8988T (cell line): ENCODE results near the gene PLA2G2F.

ENCODE experiments used
- DNase-seq: peaks from one replicate; pipeline ENCODE4 v3.0.0; 2011

The PLA2G2F gene

GRCh38 chr1:20143734-20144565 lies 4.8 kb downstream of the PLA2G2F start:
- DNase-seq: no peak

GRCh38 chr1:20147846-20148570 lies 8.9 kb downstream of the PLA2G2F start:
- no peak for DNase-seq

GRCh38 chr1:20148571-20149500 lies 9.7 kb downstream of the PLA2G2F start:
- DNase-seq: no peak

GRCh38 chr1:20149601-20150325 lies 10.6 kb downstream of the PLA2G2F start:
- no peak for DNase-seq

GRCh38 chr1:20150326-20150705 lies 11.2 kb downstream of the PLA2G2F start:
- no peak for DNase-seq

GRCh38 chr1:20150969-20151368 lies 11.8 kb downstream of the PLA2G2F start:
- no peak for DNase-seq

- DNase-seq: peak; percentile 74
Measured at GRCh38 chr1:20151906-20152598, 12.9 kb downstream of the PLA2G2F start.

GRCh38 chr1:20152599-20152930 lies 13.4 kb downstream of the PLA2G2F start:
- DNase-seq: no peak

- no peak for DNase-seq
Measured at GRCh38 chr1:20153000-20153418, 13.9 kb downstream of the PLA2G2F start.

GRCh38 chr1:20154301-20154831 lies 15.2 kb downstream of the PLA2G2F start:
- DNase-seq: no peak

GRCh38 chr1:20158358-20159070 lies 19.4 kb downstream of the PLA2G2F start:
- no peak for DNase-seq

GRCh38 chr1:20160034-20160433 lies 20.9 kb downstream of the PLA2G2F start:
- DNase-seq: no peak

GRCh38 chr1:20164694-20165202 lies 25.6 kb downstream of the PLA2G2F start:
- no peak for DNase-seq

GRCh38 chr1:20165522-20165951 lies 26.4 kb downstream of the PLA2G2F start:
- DNase-seq: no peak

GRCh38 chr1:20166051-20166450 lies 26.9 kb downstream of the PLA2G2F start:
- DNase-seq: no peak

- no peak for DNase-seq
Measured at GRCh38 chr1:20167126-20167525, 28.0 kb downstream of the PLA2G2F start.

- DNase-seq: no peak
Measured at GRCh38 chr1:20168564-20169491, 29.7 kb downstream of the PLA2G2F start.

- no peak for DNase-seq
Measured at GRCh38 chr1:20169932-20170331, 30.8 kb downstream of the PLA2G2F start.

- no peak for DNase-seq
Measured at GRCh38 chr1:20172033-20172590, 33.0 kb downstream of the PLA2G2F start.
